Measurements from ENCODE around the gene TOM1. TPM values are rescaled to one million over a fixed set of nuclear protein-coding genes. Genes with fewer than 3 reads are reported as not detected.

The TOM1 gene
- polyA plus RNA-seq, 2 of the 4 experiments (the other 2 are of a cell fraction): 14.5 to 16.6 TPM

DNA sequence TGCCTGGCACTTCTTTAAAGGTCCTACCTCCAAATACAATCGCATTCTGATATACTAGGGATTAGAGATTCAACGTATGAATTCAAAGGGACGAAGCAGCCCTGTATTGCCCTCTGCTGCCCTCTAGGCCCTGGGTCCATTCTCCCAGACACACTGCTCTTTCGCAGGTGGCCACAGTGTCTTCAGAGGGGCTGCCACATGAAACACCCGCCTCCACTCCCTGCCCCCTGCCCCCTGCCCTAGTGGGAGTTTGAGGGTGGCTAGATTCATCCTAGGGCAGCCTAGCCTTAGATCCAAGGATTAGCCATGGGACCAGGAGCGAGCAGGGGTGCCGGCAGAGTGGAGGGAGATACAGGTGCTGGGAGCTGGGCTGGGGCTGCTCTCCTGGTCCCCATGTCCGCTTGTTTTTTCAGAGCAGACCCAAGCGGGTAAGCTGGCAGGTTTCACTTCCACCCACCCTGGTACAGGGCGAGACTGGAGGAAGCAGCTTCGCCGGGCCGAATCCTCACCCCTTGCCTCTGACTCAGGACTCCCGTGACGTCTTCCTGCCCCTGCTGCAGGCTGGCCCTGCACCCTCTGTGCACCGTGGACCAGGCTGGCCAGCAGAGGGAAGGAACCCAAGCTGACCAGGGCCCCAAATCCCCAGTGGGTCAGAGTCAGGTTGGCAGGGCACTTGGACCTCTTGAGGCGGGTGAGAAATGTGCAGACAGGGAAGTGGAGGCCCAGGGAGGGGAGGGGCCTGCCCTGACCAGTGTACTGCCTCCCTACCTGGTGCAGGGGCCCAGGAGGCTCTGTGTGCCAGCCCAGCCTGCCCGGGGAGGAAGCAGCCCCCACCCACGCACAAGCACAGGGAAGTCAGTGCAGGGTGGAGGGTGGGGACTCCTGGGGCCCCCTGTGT lies 52.8 kb downstream of the TOM1 start (continued):
- no peak for TF ChIP-seq KDM5A (IDR thresholded peaks at IDR 0.05)
- no peak for TF ChIP-seq CBX2 (IDR thresholded peaks at IDR 0.05; ENCODE audit: borderline replicate concordance, low read depth)
- TF ChIP-seq, protein P1, sequence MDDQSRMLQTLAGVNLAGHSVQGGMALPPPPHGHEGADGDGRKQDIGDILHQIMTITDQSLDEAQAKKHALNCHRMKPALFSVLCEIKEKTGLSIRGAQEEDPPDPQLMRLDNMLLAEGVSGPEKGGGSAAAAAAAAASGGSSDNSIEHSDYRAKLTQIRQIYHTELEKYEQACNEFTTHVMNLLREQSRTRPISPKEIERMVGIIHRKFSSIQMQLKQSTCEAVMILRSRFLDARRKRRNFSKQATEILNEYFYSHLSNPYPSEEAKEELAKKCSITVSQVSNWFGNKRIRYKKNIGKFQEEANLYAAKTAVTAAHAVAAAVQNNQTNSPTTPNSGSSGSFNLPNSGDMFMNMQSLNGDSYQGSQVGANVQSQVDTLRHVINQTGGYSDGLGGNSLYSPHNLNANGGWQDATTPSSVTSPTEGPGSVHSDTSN (IDR thresholded peaks at IDR 0.05): no peak
- no peak for TF ChIP-seq TP53 (CRISPR knock-in tag; IDR thresholded peaks at IDR 0.05)
- TF ChIP-seq, protein P2, sequence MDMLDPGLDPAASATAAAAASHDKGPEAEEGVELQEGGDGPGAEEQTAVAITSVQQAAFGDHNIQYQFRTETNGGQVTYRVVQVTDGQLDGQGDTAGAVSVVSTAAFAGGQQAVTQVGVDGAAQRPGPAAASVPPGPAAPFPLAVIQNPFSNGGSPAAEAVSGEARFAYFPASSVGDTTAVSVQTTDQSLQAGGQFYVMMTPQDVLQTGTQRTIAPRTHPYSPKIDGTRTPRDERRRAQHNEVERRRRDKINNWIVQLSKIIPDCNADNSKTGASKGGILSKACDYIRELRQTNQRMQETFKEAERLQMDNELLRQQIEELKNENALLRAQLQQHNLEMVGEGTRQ (IDR thresholded peaks at IDR 0.05): no peak
- TF ChIP-seq, protein P3, sequence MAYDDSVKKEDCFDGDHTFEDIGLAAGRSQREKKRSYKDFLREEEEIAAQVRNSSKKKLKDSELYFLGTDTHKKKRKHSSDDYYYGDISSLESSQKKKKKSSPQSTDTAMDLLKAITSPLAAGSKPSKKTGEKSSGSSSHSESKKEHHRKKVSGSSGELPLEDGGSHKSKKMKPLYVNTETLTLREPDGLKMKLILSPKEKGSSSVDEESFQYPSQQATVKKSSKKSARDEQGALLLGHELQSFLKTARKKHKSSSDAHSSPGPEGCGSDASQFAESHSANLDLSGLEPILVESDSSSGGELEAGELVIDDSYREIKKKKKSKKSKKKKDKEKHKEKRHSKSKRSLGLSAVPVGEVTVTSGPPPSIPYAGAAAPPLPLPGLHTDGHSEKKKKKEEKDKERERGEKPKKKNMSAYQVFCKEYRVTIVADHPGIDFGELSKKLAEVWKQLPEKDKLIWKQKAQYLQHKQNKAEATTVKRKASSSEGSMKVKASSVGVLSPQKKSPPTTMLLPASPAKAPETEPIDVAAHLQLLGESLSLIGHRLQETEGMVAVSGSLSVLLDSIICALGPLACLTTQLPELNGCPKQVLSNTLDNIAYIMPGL (CRISPR knock-in tag; IDR thresholded peaks at IDR 0.05; ENCODE audit: borderline replicate concordance): no peak
- TF ChIP-seq PHF8 (IDR thresholded peaks at IDR 0.05; ENCODE audit: borderline replicate concordance, low read depth): no peak
- no peak for TF ChIP-seq JUN (IDR thresholded peaks at IDR 0.05)
- no peak for TF ChIP-seq JUNB (IDR thresholded peaks at IDR 0.05)
- TF ChIP-seq BHLHE40 (IDR thresholded peaks at IDR 0.05; ENCODE audit: low read depth, low read length): no peak
- no peak for TF ChIP-seq MYC (IDR thresholded peaks at IDR 0.05; ENCODE audit: borderline replicate concordance, low read length)
- TF ChIP-seq CHD4 (IDR thresholded peaks at IDR 0.05; ENCODE audit: borderline replicate concordance): no peak

- H3K9me3 ChIP-seq: no peaks in the 10 kb centered on the region
- ATAC-seq: no peak
- WGBS (ENCODE audit: missing lambda C conversion rate): 90% methylated on average over 11 of the region's 12 CpGs
- peak overlapping the region in 1 of 2 experiments; percentile 98; a peak in 4 of 6 replicates for H3K27ac ChIP-seq
- no peak overlapping the region for H3K4me2 ChIP-seq
- peaks cover 37% of the 10 kb centered on the region for H3K4me1 ChIP-seq
- no peak for DNase-seq (ENCODE audit: low read depth in 1 of 2, low spot score in 1 of 2)
- POLR2A ChIA-PET: interaction anchor here (1.6 kb wide), 1 partner anchor 43 kb away, joined by 3 read pairs; no protein-coding TSS in a partner anchor
- no peak for FAIRE-seq
- TF ChIP-seq HOXB5 (CRISPR knock-in tag; IDR thresholded peaks at IDR 0.05) (no peak), ZSCAN20 (CRISPR knock-in tag; IDR thresholded peaks at IDR 0.05) (no peak), BCL3 (IDR thresholded peaks at IDR 0.05) (no peak), FOSB (CRISPR knock-in tag; IDR thresholded peaks at IDR 0.05) (no peak), MAFK (IDR thresholded peaks at IDR 0.05; ENCODE audit: partially characterized antibody) (no peak)
- TF ChIP-seq, protein P4, sequence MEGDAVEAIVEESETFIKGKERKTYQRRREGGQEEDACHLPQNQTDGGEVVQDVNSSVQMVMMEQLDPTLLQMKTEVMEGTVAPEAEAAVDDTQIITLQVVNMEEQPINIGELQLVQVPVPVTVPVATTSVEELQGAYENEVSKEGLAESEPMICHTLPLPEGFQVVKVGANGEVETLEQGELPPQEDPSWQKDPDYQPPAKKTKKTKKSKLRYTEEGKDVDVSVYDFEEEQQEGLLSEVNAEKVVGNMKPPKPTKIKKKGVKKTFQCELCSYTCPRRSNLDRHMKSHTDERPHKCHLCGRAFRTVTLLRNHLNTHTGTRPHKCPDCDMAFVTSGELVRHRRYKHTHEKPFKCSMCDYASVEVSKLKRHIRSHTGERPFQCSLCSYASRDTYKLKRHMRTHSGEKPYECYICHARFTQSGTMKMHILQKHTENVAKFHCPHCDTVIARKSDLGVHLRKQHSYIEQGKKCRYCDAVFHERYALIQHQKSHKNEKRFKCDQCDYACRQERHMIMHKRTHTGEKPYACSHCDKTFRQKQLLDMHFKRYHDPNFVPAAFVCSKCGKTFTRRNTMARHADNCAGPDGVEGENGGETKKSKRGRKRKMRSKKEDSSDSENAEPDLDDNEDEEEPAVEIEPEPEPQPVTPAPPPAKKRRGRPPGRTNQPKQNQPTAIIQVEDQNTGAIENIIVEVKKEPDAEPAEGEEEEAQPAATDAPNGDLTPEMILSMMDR (IDR thresholded peaks at IDR 0.05): no peak
- TF ChIP-seq, protein P5, sequence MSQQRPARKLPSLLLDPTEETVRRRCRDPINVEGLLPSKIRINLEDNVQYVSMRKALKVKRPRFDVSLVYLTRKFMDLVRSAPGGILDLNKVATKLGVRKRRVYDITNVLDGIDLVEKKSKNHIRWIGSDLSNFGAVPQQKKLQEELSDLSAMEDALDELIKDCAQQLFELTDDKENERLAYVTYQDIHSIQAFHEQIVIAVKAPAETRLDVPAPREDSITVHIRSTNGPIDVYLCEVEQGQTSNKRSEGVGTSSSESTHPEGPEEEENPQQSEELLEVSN (IDR thresholded peaks at IDR 0.05; ENCODE audit: borderline replicate concordance, low read depth): no peak
- H3K4me3 ChIP-seq: no peak overlapping the region
- CTCF ChIA-PET: interaction anchor here (1.4 to 6.3 kb wide), 7 partner anchors 12 to 230 kb away, joined by 3 to 46 read pairs (median 11); partner anchors contain the start of gene HMOX1
Observed at GRCh38 chr22:35353318-35353717, 53.6 kb downstream of the TOM1 start.
